ENCODE results near the gene TBC1D5.

DNA sequence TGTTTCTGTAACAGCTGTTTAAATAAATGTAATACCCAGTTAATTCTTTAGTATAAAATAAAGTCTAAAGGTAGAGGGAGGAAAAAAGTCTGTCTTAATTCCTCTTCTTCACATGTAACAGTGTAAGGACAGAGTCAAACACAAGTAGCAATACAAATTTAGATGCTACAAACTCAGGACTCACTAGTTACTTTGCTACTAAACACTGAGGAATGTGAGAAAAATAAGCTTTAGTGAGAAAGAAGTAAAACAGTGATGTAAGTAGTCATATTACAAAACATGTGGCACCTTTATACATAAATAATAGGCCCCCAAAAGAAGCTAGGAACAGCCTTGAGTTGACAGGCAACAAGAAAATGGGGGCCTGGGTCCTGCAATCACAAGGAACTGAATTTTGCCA is 113.0 kb downstream of the TBC1D5 start:
- TF ChIP-seq, protein P1, sequence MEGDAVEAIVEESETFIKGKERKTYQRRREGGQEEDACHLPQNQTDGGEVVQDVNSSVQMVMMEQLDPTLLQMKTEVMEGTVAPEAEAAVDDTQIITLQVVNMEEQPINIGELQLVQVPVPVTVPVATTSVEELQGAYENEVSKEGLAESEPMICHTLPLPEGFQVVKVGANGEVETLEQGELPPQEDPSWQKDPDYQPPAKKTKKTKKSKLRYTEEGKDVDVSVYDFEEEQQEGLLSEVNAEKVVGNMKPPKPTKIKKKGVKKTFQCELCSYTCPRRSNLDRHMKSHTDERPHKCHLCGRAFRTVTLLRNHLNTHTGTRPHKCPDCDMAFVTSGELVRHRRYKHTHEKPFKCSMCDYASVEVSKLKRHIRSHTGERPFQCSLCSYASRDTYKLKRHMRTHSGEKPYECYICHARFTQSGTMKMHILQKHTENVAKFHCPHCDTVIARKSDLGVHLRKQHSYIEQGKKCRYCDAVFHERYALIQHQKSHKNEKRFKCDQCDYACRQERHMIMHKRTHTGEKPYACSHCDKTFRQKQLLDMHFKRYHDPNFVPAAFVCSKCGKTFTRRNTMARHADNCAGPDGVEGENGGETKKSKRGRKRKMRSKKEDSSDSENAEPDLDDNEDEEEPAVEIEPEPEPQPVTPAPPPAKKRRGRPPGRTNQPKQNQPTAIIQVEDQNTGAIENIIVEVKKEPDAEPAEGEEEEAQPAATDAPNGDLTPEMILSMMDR (IDR thresholded peaks at IDR 0.05): no peak
- no peak for TF ChIP-seq POLR2A (IDR thresholded peaks at IDR 0.05)
- no peak for TF ChIP-seq POLR2AphosphoS5 (IDR thresholded peaks at IDR 0.05; ENCODE audit: insufficient read depth in 1 of 2, low read depth in 1 of 2)

Data from vagina (tissue), 2 donors.